Right atrium auricular region (tissue), 2 donors: ENCODE results near the gene SRPRA. TPM values are rescaled to one million over a fixed set of nuclear protein-coding genes. Genes with fewer than 3 reads are reported as not detected.
"Not testable (repeated sequence)": the region's sequence is repeated elsewhere in the genome, so short reads cannot be mapped to it uniquely, and the experiment has no call there.

ENCODE experiments used
- DNase-seq: peaks from one replicate; pipeline ENCODE4 v3.0.0-alpha.2; 2019; ENCODE audit warnings: low spot score
- H3K27ac ChIP-seq, 2 donors: fragments of 200-600 bp; sonication (generic); 1 replicate in 1 of 2; 2 replicates in 1 of 2; pipeline ENCODE4 v1.5.1; 2016 to 2019
- H3K27me3 ChIP-seq, 2 donors: fragments of 200-600 bp; sonication (generic); one replicate each; pipeline versions ENCODE4 v1.5.1 to v1.6.0; 2017 to 2019
- H3K36me3 ChIP-seq: fragments of 200-600 bp; sonication (generic); one replicate; pipeline ENCODE4 v1.5.1; 2016
- H3K4me1 ChIP-seq, 2 donors: fragments of 200-600 bp; sonication (generic); one replicate each; pipeline versions ENCODE4 v1.5.1 to v1.6.0; 2017 to 2019
- H3K4me3 ChIP-seq, 2 donors: fragments of 200-600 bp; sonication (generic); 1 replicate in 1 of 2; 2 replicates in 1 of 2; pipeline ENCODE4 v1.5.1; 2017 to 2019; ENCODE audit warnings: mild to moderate bottlenecking in 1 of 2, moderate library complexity in 1 of 2
- H3K9me3 ChIP-seq, 2 donors: fragments of 200-600 bp; sonication (generic); one replicate each; pipeline ENCODE4 v1.5.1; 2019
- CTCF ChIP-seq, 2 donors: fragments of 200-600 bp; sonication (generic); IDR thresholded peaks; one replicate each; pipeline ENCODE4 v1.5.1; 2019; ENCODE audit warnings: antibody characterized with exemption in 2 of 2
- total RNA-seq, 2 donors: library from RNA; depleted of rRNA; stranded (reverse); fragments of >200 nt; gene quantifications; one replicate each; pipeline ENCODE4 v1.1.0, GENCODE V29; 2016

The SRPRA gene
- total RNA-seq, 2 donors from 2014 or later: 70.3 to 91.9 TPM

GRCh38 chr11:126311401-126312291, 43.0 kb upstream of the SRPRA start:
- Histone ChIP-seq H3K4me3 (no peak overlapping the region), H3K9me3 (no peaks in the 10 kb centered on the region), H3K4me1 (peaks cover 0 to 10% of the 10 kb centered on the region in 2 donors), H3K27me3 (no peaks in the 10 kb centered on the region), H3K36me3 (no peaks in the 10 kb centered on the region), H3K27ac (no peak overlapping the region)
- TF ChIP-seq CTCF (IDR thresholded peaks at IDR 0.05): no peak
- DNase-seq: no peak

- Histone ChIP-seq H3K27me3 (no peaks in the 10 kb centered on the region), H3K4me1 (peaks cover 0 to 10% of the 10 kb centered on the region in 2 donors), H3K9me3 (no peaks in the 10 kb centered on the region), H3K36me3 (no peaks in the 10 kb centered on the region), H3K27ac (peak overlapping the region in 1 of 2 donors; percentile 2), H3K4me3 (no peak overlapping the region)
- TF ChIP-seq CTCF (IDR thresholded peaks at IDR 0.05): no peak
- no peak for DNase-seq
Measured at GRCh38 chr11:126310992-126311310, 42.3 kb upstream of the SRPRA start.

GRCh38 chr11:126310200-126310991, 41.7 kb upstream of the SRPRA start:
- H3K9me3 ChIP-seq: no peaks in the 10 kb centered on the region
- H3K27ac ChIP-seq: peak overlapping the region in 1 of 2 donors; percentile 2
- peak; percentile 87 for DNase-seq
- H3K4me1 ChIP-seq: peaks cover 0 to 10% of the 10 kb centered on the region in 2 donors
- no peak overlapping the region for H3K4me3 ChIP-seq
- peak; percentile 83 to 95 for TF ChIP-seq CTCF (IDR thresholded peaks at IDR 0.05)
- no peaks in the 10 kb centered on the region for H3K27me3 ChIP-seq
- H3K36me3 ChIP-seq: no peaks in the 10 kb centered on the region

- H3K36me3 ChIP-seq, DNase-seq, H3K9me3 ChIP-seq, H3K27me3 ChIP-seq, H3K4me3 ChIP-seq, H3K27ac ChIP-seq: not testable (repeated sequence)
- H3K4me1 ChIP-seq: peaks cover 0 to 17% of the 10 kb centered on the region in 2 donors
Measured at GRCh38 chr11:126308771-126309170, 40.1 kb upstream of the SRPRA start.

- Histone ChIP-seq H3K4me1 (peaks cover 0 to 21% of the 10 kb centered on the region in 2 donors), H3K36me3 (no peaks in the 10 kb centered on the region), H3K4me3 (no peak overlapping the region), H3K27ac (no peak overlapping the region), H3K9me3 (no peaks in the 10 kb centered on the region), H3K27me3 (no peaks in the 10 kb centered on the region)
- no peak for DNase-seq
- TF ChIP-seq CTCF (IDR thresholded peaks at IDR 0.05): no peak
Measured at GRCh38 chr11:126308271-126308671, 39.6 kb upstream of the SRPRA start.

GRCh38 chr11:126307706-126308105, 39.0 kb upstream of the SRPRA start:
- Histone ChIP-seq H3K4me3 (no peak overlapping the region), H3K27ac (no peak overlapping the region), H3K27me3 (no peaks in the 10 kb centered on the region), H3K4me1 (peaks cover 0 to 25% of the 10 kb centered on the region in 2 donors), H3K9me3 (no peaks in the 10 kb centered on the region), H3K36me3 (no peaks in the 10 kb centered on the region)
- TF ChIP-seq CTCF (IDR thresholded peaks at IDR 0.05): peak in 1 of 2 donors; percentile 53
- no peak for DNase-seq
